DMS 273 (cell line): Measurements from ENCODE around the gene SHQ1.
A peak's percentile ranks its signal among the peaks of the same experiment; 100 is the strongest.
"Not testable (repeated sequence)": the region's sequence is repeated elsewhere in the genome, so short reads cannot be mapped to it uniquely, and the experiment has no call there.

Experiments used
- DNase-seq: peaks from one replicate; lab custom pipeline; 2025; ENCODE audit not compliant: unreplicated experiment; lab: John Stamatoyannopoulos, UW

Gene SHQ1

DNA sequence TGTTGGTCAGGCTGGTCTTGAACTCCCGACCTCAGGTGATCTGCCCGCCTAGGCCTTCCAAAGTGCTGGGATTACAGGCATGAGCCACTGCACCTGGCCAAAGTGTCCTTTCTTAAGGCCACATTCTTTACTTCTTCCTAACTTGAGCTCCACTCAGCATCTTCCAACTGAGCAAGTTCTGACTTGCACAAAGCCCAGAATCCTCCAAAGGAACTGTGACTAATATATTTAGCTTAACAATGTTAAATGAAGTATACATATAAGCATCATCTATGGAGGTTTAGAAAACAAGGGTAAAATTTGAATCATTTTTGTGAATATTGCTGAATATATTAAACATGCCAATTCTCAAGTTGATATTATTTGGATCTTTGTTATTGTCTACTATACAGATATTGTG, 93.7 kb downstream of the SHQ1 start:
- no peak for DNase-seq

- DNase-seq = no peak
These were observed 94.8 kb downstream of the SHQ1 start for GRCh38 chr3:72753495-72753894.

- DNase-seq = no peak
These were observed 97.8 kb downstream of the SHQ1 start for GRCh38 chr3:72750405-72750965.

- no peak for DNase-seq
These were observed 99.6 kb downstream of the SHQ1 start for GRCh38 chr3:72748659-72749058.

GRCh38 chr3:72746430-72747411, 101.5 kb downstream of the SHQ1 start:
- no peak for DNase-seq

- peak; percentile 60 for DNase-seq
These were observed 102.9 kb downstream of the SHQ1 start for GRCh38 chr3:72745146-72745999.

- no peak for DNase-seq
These were observed 103.9 kb downstream of the SHQ1 start for GRCh38 chr3:72744330-72744729.

DNA sequence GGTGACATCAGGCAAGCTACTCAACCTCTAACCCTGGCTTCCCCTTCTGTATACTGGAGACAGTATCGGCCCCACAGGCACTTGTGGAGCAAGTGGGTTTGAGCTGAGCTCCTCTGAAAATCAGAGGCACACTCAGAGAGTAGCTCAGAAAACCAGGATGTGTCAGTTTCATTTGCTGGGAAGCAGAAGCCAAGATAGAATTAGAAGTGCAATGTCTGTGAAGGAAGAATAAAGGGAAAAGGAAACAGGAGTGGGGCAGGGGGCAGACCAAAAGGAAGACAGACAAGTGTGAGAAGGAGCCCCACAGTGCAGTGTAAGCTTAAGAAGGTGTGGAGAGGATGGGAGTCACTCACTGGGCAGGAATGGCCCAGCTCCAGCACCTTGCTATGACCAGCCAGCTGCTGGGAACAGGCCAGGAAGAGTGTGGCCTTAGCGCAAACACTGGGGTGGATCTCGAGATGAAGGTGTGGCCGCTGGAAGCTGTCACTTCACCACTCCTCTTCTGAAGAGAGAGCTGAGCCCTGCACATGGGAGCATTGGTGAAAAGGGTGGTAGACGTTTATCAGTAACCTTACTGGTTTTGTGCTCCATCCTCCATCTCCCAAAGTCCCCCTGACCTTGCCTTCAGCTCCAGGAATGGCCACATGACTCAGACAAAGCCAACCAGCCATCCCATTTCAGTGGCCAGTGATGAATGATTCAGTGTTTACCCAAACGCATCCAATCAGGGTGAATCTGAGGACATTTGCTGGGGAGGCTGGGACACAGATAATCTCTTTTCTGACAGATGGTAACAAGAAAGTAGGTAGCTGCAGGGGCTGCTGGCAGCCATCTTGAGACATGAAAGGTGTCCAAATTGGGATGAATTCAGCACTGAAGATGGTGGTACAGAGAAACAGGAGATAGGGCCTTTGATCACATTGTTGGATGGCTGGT, 108.4 kb downstream of the SHQ1 start:
- DNase-seq = peak; percentile 7

DNA sequence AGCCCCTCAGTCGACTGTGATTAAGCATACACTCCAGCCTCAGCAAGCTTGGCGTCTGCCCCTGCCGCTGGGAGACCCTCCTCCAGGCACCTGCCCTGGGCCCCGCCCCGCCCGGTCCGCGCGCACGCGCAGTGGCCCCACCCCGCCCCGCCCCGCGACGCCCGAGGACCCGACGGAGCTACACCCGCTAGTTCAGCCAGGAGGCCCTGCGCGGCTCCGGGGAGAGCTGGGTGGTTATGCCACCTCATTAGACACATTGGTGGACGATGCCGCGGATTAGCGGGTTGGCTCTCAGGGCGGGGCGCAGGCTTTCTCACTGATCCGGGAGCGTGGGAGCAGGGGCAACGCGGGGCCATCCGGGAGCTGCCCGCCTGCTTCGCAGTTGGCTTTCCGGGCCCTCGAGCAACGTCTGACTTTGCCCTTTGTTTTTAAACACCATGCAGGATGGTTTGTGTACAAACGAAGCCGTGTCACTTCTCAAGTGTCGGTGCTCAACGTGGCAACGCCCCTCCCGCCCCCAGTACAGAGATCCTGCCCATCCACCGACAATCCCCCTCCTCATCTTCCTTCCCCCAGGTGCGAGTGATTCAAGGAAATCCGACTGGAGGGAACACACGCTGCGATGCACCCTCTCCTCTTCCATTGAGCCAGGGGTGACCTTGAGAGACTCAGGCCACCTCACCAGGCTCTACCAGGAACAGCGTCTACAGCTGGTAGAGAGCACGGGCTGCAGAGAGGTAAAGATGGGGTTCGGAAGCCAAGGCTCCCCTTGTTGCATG, 109.3 kb downstream of the SHQ1 start:
- peak; percentile 58 for DNase-seq

- not testable (repeated sequence) for DNase-seq
These were observed 113.2 kb downstream of the SHQ1 start for GRCh38 chr3:72735072-72735471.

DNA sequence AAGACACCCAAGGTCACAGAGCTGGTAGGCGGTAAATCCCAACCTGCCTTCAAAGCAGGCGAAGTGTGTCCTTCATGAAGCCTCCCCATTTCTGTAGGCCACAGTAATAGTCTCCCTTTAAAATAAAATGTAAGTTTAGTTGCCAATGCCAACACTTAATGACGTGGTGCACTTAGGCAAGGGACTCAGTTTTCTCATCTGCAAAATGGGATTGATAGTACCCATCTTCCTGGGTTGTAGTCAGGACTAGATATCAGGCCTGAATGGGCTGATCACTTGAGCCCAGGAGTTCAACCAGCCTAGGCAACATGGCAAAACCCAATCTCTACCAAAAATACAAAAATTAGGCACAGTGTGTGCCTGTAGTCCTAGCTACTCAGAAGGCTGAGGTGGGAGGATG, 114.6 kb downstream of the SHQ1 start:
- DNase-seq = no peak

GRCh38 chr3:72732666-72733345, 115.4 kb downstream of the SHQ1 start:
- DNase-seq = not testable (repeated sequence)

DNA sequence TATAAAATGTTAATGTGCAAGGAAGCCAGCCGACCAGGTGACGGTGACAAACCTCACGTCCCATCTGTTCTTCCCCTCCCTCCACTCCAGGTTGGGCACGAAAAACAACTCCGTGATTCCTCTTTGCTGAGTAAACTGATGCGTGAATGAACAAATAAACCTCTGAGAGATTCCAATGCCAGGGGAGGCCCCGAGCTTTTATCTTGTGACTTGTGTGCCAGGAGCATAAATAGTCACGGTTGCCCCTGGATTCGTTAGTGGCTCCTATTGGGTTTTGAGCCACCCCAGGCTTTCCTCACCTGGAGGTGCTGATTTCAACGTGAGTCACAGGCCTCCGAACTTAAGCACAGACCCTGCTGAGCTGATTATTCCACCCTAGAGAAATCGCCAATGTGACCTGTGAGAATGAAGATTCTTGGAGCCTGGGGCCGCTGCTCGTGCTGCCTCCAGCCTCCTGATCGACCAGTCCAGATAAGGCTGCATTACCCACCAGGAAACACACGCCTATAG, 119.2 kb downstream of the SHQ1 start:
- no peak for DNase-seq

- DNase-seq = no peak
These were observed 119.8 kb downstream of the SHQ1 start for GRCh38 chr3:72728329-72728889.

- DNase-seq = no peak
These were observed 120.5 kb downstream of the SHQ1 start for GRCh38 chr3:72727726-72728125.

- DNase-seq = no peak
These were observed 121.1 kb downstream of the SHQ1 start for GRCh38 chr3:72727172-72727571.

DNA sequence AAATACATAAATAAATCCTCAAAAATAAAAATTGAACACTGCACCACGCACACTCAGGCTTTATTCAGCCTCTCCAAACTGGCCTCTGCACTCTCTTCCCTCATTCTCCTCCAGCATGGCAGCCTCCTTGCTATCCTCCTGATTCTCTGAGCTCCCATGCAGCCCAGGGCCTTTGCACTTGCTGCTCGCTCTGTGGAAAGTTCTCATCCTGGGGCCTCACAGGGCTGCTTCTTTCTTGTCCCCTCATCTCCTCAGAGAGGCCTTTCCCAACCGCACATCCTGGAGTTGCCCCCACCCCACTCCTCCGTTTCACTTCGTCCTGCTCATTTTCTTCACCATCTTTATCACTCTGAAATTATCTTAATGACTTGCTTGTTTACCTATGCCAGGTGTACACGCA, 123.0 kb downstream of the SHQ1 start:
- DNase-seq = no peak

DNA sequence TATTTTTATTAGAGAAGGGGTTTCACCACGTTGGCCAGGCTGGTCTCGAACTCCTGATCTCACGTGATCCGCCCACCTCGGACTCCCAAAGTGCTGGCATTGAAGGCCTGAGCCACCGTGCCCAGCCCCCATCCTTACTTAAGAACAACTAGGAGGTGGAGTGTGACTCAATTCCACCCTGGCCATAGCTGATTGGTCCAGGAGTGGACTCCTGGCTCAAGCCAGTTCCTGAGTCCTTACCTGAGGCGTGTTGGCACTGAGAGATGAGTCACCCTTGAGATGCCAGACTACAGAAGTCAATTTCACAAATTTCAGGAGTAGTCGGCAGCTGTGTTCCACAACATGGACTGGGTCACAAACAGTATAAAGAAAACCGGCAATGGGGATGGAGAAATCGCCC, 124.2 kb downstream of the SHQ1 start:
- no peak for DNase-seq
